NCI-H146 treated with DMSO at 0.1 percent for 48 hours (cell line): ENCODE data around the gene KLHL40.

ENCODE experiments used
- DNase-seq: peaks from one replicate; lab custom pipeline; 2025; ENCODE audit not compliant: unreplicated experiment; lab: John Stamatoyannopoulos, UW

The KLHL40 gene

GRCh38 chr3:42688487-42689420, 3.4 kb downstream of the KLHL40 start:
- no peak for DNase-seq

- DNase-seq, result no peak
These were observed 4.2 kb downstream of the KLHL40 start for GRCh38 chr3:42689421-42690014.

- no peak for DNase-seq
These were observed 4.9 kb downstream of the KLHL40 start for GRCh38 chr3:42690191-42690590.

DNA sequence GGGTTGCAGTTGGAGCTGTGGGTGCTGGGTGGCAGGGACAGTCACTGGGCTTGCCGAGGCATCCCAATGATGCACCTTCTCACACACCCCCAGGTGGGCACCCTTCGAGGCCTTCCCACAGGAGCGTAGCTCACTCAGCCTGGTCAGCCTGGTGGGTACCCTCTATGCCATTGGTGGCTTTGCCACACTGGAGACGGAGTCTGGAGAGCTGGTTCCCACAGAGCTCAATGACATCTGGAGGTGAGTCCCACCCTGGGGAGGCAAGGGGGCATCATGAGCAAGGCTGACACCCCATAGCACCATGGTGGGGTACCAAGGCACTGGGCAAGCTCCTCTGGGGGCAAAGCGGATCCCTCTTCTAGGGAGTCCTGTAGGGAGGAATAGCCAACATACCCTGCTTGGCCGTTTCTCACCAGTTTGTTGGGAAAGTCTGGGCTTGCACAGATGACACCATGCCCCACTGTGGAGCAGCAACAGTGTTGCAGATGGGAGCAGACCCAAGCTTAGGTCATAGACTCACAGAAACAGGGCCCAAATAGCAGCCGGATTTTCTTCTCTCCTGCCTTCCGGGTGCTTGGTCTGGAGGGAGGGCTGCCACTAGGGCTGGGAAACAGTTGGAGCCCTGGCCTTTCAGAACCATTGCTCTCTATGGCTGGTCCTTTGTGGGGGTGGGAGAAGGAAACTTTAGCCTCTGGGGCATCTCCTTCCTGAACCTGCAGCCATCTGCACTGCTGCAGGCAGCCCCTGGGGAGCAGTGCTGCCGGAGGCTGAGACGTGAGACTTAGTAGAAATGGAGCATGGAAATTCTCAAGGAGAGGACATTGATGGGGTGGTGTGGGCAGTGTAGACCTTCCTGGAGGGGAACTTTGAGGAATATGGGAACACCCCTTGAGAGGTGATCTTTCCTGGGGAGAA, 5.7 kb downstream of the KLHL40 start:
- DNase-seq, result no peak

DNA sequence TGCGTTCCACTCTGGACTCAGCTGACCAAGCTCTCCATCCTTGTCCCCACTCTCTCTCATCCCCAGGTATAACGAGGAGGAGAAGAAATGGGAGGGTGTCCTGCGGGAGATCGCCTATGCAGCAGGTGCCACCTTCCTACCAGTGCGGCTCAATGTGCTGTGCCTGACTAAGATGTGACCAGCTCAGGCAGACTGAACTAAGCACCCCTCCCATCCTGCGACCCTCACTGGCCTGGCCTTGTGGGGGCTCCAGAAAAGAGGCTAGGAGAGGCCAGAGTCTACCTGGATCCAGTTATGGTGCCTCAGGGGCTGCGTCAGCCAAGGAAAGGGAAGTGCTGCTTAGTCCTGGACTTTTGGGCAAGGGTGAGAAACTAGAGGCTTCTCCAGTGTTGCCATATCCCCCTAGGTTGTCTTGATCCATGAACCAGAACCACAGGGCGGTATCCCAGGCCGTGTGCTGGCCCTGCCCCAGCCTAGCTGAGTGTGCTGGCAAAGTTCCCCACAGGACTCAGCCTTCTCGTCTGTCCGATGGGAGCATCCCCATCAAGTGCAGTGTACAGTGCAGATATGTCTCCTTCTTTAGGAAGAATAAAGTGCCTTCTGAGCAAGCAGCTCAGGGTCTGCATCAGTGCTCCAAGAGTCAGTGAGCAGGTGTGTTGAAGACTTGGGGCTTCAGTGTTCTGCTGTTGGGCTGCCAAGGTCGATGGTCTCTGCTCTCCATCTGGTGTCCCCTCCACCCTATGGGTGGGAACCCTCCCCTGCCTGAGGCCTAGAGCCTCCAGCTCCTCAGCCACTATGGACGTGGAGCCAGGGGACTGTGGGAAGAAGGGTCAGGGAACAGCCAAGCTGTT, 6.7 kb downstream of the KLHL40 start:
- DNase-seq, result no peak

DNA sequence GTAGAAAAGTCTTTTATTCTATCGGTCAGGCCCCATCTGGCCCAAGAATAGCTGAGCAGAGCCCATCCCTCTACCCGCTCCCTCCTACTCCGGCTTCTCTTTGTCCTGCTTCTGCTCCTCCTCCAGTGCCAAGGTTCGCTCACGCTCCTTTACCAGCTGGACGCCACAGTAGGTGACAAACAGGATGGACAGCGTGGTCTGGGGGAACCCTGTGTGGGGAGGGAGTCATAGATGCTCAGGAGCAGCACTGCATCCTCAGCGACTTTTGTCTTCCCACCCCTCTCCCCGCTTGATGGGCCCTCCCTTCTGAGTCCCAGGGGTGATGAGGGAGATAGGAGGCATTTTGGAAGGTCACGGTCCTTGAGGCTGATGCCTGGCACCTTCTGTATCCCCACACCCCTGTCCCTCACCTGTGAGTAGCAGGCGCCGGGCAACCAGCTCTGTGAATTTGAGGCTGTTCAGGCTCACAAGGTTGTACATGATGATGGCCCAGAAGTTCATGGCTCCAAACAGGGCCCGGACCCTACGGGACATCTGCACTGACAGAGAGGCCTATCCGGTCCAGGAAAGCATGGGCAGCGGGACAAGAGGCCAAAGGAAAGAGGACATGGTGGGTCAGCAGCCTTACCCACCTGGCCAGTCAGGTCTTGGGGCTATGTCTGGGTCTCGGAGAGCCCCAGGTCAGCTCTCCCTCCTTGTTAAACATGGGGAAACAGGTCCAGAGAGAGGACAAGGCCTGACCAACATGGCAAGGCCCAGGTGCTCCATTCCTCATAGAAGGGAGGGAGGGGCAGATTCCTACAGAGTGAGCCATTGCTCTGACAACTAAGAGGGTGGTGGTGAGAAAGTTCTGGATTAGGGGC, 7.6 kb downstream of the KLHL40 start:
- DNase-seq, result no peak

- no peak for DNase-seq
These were observed 8.2 kb downstream of the KLHL40 start for GRCh38 chr3:42693530-42693930.

DNA sequence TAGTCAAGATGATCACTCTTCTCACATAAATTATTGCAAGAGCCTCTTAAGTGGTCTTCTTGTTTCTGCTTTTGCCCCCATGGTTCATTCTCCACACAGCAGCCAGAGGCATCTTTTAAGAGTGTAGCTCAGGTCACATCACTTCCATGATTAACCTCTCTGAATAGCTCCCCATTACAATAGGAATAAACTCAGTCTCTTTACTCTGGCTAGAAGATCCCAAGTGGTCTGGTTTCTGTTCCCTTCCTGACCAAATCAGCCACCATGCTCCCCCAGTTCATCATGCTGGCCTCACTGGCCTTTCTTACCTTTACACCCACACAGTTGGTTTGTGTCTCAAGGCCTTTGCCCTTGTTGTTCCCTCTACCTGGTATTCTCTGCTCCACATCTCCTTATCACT, 9.0 kb downstream of the KLHL40 start:
- no peak for DNase-seq

DNA sequence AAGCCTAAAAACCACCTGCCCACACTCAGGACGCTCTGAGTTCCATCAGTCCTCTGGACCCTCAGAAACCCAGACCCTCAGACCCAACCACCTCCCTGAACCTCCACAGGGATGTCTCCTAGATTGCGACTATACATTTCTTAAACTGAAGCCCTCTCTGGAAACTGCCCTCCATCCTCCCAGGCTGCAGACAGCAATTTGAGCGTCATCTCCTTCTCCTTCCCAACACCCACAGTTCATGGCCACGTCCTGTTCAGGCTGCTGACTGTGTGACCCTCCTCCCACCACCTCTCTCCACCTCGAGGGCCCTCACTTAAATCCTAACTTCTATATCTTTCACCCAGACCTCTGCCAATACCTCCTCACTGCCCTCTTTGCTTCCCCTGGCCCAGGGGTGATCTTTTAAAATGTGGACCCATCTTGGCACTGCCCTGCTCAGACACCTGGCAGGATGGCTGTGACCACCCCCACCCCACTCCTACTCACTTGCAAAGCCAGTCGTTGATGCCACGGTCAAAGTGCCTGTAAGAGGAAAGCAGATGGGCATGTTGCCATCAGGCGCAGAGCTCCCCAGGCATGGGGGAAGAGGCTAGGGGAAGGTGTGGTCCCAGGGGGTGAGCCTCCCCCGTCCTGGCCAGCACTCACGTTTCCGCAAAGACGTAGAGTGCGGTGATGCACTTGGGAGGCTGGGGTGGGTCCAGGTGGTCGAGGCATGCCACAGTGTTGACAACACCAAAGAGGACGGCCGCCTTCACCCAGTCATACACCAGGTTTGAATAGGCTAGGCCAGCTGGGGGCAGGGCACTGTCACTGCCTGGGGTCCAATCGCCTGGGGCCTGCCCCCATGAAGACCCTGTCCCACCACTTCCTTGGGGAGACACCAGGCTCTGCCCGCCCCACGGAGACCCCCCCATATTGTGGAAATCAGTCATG, 11.3 kb downstream of the KLHL40 start:
- DNase-seq, result no peak

GRCh38 chr3:42697289-42698051, 12.1 kb downstream of the KLHL40 start:
- no peak for DNase-seq

DNA sequence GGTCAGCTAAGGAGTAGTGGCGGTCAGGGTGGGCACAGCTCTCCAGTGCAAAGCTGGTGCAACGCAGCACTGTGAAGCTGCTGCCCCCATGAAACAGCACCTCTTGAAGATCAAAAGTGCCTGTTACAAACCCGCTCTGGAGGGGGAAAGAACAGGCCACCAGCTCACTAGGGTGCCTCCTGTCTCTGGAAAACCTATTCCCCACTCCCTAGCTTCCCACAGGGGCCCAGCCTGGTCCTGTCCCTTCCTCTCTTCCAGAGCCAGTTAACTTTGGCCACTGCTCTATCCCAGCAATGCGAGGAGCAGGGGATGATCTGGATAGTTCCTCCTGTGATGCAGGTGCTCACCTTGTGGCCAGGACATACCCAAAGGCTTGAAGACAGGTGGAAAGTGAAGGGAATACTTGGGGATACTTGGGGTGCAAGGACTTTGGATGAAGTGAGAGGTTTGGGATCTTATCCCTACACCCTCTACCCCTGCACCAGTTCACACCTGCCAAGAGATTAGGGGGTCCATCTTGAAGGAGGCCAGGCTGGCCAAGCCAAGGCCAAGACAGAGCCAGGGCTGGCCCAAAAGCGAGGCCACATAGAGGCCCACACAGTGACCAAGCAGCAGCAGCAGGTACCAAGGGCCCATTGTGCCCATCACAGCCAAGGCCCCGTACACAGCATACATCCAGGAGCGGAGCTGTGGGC, 13.0 kb downstream of the KLHL40 start:
- DNase-seq, result no peak

GRCh38 chr3:42698911-42699230, 13.5 kb downstream of the KLHL40 start:
- no peak for DNase-seq

DNA sequence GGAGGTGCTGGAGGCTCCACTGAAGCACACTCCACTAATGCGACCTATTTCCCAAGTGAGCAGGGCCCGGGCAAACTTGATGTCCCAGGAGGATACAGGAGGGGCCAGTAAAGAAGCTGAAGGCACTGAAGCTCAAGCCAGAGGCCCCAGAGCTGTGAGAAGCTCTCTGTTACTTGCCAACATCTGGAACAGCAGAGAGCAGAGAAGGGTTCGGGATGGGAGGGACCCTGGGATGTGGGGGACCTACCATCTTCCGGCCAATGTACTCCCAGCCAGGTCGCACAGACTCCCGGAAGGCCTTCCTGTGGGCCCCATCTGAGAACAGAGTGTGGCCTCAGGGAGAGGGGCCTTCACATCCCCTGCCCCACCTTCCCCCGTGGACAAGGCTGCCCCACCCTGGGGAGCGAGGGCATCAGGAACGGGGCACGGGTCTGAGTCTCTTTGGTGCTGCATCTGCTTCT, 14.2 kb downstream of the KLHL40 start:
- no peak for DNase-seq

- DNase-seq, result no peak
These were observed 15.3 kb downstream of the KLHL40 start for GRCh38 chr3:42700366-42701288.

- no peak for DNase-seq
These were observed 16.2 kb downstream of the KLHL40 start for GRCh38 chr3:42701371-42702065.
